Neural progenitor cell (in vitro differentiated cells): Measurements from ENCODE around the gene MAPK4. TPM values are rescaled to one million over a fixed set of nuclear protein-coding genes. Genes with fewer than 3 reads are reported as not detected.

Experiments used
- DNase-seq: peaks from one replicate; pipeline ENCODE4 v3.0.0-alpha.2; 2016; ENCODE audit warnings: low spot score
- H2AFZ ChIP-seq: fragments of 200-600 bp; sonication (generic); replicated peaks from 2 replicates; pipeline ENCODE4 v1.6.1; 2016; ENCODE audit warnings: antibody characterized with exemption
- H3F3A ChIP-seq: fragments of 200-600 bp; sonication (generic); 2 replicates; pipeline ENCODE4 v1.6.1; 2016; ENCODE audit warnings: antibody characterized with exemption, low read depth
- H3K27ac ChIP-seq: fragments of 200-600 bp; sonication (generic); 2 replicates; pipeline ENCODE4 v1.5.1; 2016; ENCODE audit warnings: mild to moderate bottlenecking
- H3K27me3 ChIP-seq: fragments of 200-600 bp; sonication (generic); 2 replicates; pipeline ENCODE4 v1.6.1; 2016; ENCODE audit warnings: mild to moderate bottlenecking, moderate library complexity
- H3K36me3 ChIP-seq: fragments of 200-600 bp; sonication (generic); 2 replicates; pipeline ENCODE4 v1.5.1; 2016
- H3K4me1 ChIP-seq: fragments of 200-600 bp; sonication (generic); 2 replicates; pipeline ENCODE4 v1.6.1; 2016; ENCODE audit warnings: mixed run types
- H3K4me2 ChIP-seq: fragments of 200-600 bp; sonication (generic); 2 replicates; pipeline ENCODE4 v1.6.1; 2016
- H3K4me3 ChIP-seq: fragments of 200-600 bp; sonication (generic); 2 replicates; pipeline ENCODE4 v1.5.1; 2016
- H3K79me2 ChIP-seq: fragments of 200-600 bp; sonication (generic); 2 replicates; pipeline ENCODE4 v1.6.1; 2016; ENCODE audit warnings: low read depth
- H3K9ac ChIP-seq: fragments of 200-600 bp; sonication (generic); 2 replicates; pipeline ENCODE4 v1.6.1; 2016
- H3K9me3 ChIP-seq: fragments of 200-600 bp; sonication (generic); 2 replicates; pipeline ENCODE4 v1.5.1; 2016; ENCODE audit warnings: low read depth
- H4K20me1 ChIP-seq: fragments of 200-600 bp; sonication (generic); 2 replicates; pipeline ENCODE4 v1.6.1; 2016; ENCODE audit warnings: low read depth
- H3K27ac Mint-ChIP-seq: 3 replicates; pipeline ENCODE4 v1.8.0; 2021; ENCODE audit warnings: mixed read lengths
- H3K27me3 Mint-ChIP-seq: 2 replicates; pipeline ENCODE4 v1.8.0; 2022; ENCODE audit warnings: low read depth, mild to moderate bottlenecking, inconsistent platforms, moderate library complexity, mixed read lengths; ENCODE audit not compliant: insufficient read depth
- H3K36me3 Mint-ChIP-seq: 3 replicates; pipeline ENCODE4 v1.8.0; 2021; ENCODE audit warnings: mixed read lengths
- H3K4me1 Mint-ChIP-seq: 3 replicates; pipeline ENCODE4 v1.8.0; 2021; ENCODE audit warnings: mixed read lengths
- H3K4me3 Mint-ChIP-seq: 3 replicates; pipeline ENCODE4 v1.8.0; 2021; ENCODE audit warnings: mild to moderate bottlenecking, moderate library complexity, mixed read lengths
- H3K9me3 Mint-ChIP-seq: 3 replicates; pipeline ENCODE4 v1.8.0; 2020; ENCODE audit warnings: mixed read lengths
- CTCF ChIP-seq: fragments of 200-600 bp; sonication (generic); IDR thresholded peaks from 2 replicates; pipeline ENCODE4 v1.5.1; 2017; ENCODE audit warnings: antibody characterized with exemption, mild to moderate bottlenecking
- EZH2 ChIP-seq: fragments of 200-600 bp; sonication (generic); IDR thresholded peaks from 2 replicates; pipeline ENCODE4 v1.6.1; 2017; ENCODE audit warnings: antibody characterized with exemption, mild to moderate bottlenecking, moderate library complexity
- EZH2phosphoT487 ChIP-seq: fragments of 200-600 bp; sonication (generic); IDR thresholded peaks from 2 replicates; pipeline ENCODE4 v1.6.1; 2017; ENCODE audit warnings: antibody characterized with exemption
- total RNA-seq: library from RNA; depleted of rRNA; stranded (reverse); fragments of >200 nt; gene quantifications from 2 replicates; pipeline ENCODE4 v1.2.3, GENCODE V29; 2015; ENCODE audit warnings: low replicate concordance

The MAPK4 gene
- total RNA-seq, 1 donor from 2014 or later, result 7.0 TPM

- H3F3A ChIP-seq, result no peaks in the 10 kb centered on the region
- no peak overlapping the region for H2AFZ ChIP-seq
- Mint-ChIP-seq H3K4me3 (no peak overlapping the region), H3K27ac (no peak overlapping the region), H3K27me3 (no peaks in the 10 kb centered on the region), H3K4me1 (peaks cover 5% of the 10 kb centered on the region), H3K36me3 (peaks cover 1% of the 10 kb centered on the region), H3K9me3 (no peaks in the 10 kb centered on the region)
- no peak for TF ChIP-seq EZH2
- no peak for TF ChIP-seq EZH2phosphoT487
- no peak for TF ChIP-seq CTCF
- H3K4me1 ChIP-seq, result no peaks in the 10 kb centered on the region
- H3K9ac ChIP-seq, result no peak overlapping the region
- DNase-seq, result no peak
- H3K4me2 ChIP-seq, result no peak overlapping the region
- H4K20me1 ChIP-seq, result no peaks in the 10 kb centered on the region
- no peaks in the 10 kb centered on the region for H3K9me3 ChIP-seq
- no peaks in the 10 kb centered on the region for H3K79me2 ChIP-seq
- H3K36me3 ChIP-seq, result no peaks in the 10 kb centered on the region
- H3K27ac ChIP-seq, result no peak overlapping the region
- no peak overlapping the region for H3K4me3 ChIP-seq
- H3K27me3 ChIP-seq, result no peaks in the 10 kb centered on the region
Measured at GRCh38 chr18:50620319-50620718, 60.4 kb downstream of the MAPK4 start.

DNA sequence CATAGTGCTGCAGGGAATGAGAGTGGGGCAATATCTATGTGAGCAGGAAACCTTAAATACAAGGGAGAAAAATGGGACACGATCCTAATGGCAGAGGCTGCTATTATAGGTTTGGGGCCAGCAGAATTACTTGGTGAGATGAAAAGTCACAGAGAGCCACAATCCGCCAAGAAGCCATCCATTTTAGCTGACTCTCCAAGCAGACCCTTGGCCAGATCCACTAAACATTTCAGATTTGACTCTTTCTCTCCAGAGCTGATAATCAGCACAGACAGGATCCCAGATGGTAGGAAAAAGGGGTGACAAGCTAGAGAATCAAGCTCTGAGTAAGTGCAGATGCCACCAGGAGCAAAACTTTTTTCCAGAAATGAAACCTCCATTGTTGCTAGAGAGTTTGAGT, 61.5 kb downstream of the MAPK4 start:
- Mint-ChIP-seq H3K4me1 (peaks cover 5% of the 10 kb centered on the region), H3K4me3 (no peak overlapping the region), H3K27ac (no peak overlapping the region), H3K9me3 (peaks cover 2% of the 10 kb centered on the region), H3K27me3 (no peaks in the 10 kb centered on the region), H3K36me3 (peaks cover 6% of the 10 kb centered on the region)
- Histone ChIP-seq H3K27me3 (no peaks in the 10 kb centered on the region), H2AFZ (no peak overlapping the region), H3K4me1 (no peaks in the 10 kb centered on the region), H3K27ac (no peak overlapping the region), H3K4me3 (no peak overlapping the region), H4K20me1 (no peaks in the 10 kb centered on the region), H3K79me2 (no peaks in the 10 kb centered on the region), H3K4me2 (no peak overlapping the region), H3K36me3 (no peaks in the 10 kb centered on the region), H3K9ac (no peak overlapping the region), H3F3A (no peaks in the 10 kb centered on the region), H3K9me3 (no peaks in the 10 kb centered on the region)
- DNase-seq, result no peak
- no peak for TF ChIP-seq EZH2
- no peak for TF ChIP-seq CTCF
- no peak for TF ChIP-seq EZH2phosphoT487

DNA sequence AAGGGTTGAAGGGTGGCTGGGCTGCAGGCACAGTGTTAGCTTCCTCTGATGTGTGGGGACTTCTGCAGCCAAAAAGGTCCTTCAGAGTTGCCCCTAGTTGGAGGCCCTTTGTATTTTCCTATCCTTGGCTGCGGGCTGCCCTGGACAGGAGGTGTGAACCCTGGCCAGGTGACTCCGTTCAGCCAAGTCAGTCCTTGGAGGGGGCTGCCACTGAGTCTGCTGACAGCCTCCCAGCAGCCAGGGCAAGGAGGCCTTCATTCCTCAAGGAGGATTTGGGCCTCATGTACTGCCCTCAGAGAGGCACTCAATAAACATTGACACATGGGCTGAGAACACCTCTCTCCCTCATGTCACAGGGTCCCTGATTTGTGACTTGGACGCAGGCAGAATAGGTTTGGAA, 62.4 kb downstream of the MAPK4 start:
- Histone ChIP-seq H3K9me3 (no peaks in the 10 kb centered on the region), H3K4me3 (no peak overlapping the region), H3K27ac (no peak overlapping the region), H3K27me3 (no peaks in the 10 kb centered on the region), H3K9ac (no peak overlapping the region), H3K4me1 (no peaks in the 10 kb centered on the region), H3K36me3 (no peaks in the 10 kb centered on the region), H3K79me2 (no peaks in the 10 kb centered on the region), H4K20me1 (no peaks in the 10 kb centered on the region), H3K4me2 (no peak overlapping the region), H2AFZ (no peak overlapping the region), H3F3A (no peaks in the 10 kb centered on the region)
- H3K4me1 Mint-ChIP-seq, result peaks cover 5% of the 10 kb centered on the region
- H3K27ac Mint-ChIP-seq, result no peak overlapping the region
- TF ChIP-seq EZH2 (no peak), CTCF (no peak), EZH2phosphoT487 (no peak)
- H3K36me3 Mint-ChIP-seq, result peaks cover 6% of the 10 kb centered on the region
- DNase-seq, result no peak
- no peak overlapping the region for H3K4me3 Mint-ChIP-seq
- peaks cover 3% of the 10 kb centered on the region for H3K9me3 Mint-ChIP-seq
- no peaks in the 10 kb centered on the region for H3K27me3 Mint-ChIP-seq
